ENCODE results near the gene PKNOX2.

GRCh38 chr11:125373426-125374391 is 209.2 kb downstream of the PKNOX2 start:
- TF ChIP-seq CTCF (conservative IDR thresholded peaks at IDR 0.05) (no peak), ZFX (IDR thresholded peaks at IDR 0.05) (no peak)

Data from C4-2B (cell line).